Right lobe of liver (tissue), 6 donors: ENCODE results near the gene RBM15B. TPM values are rescaled to one million over a fixed set of nuclear protein-coding genes. Genes with fewer than 3 reads are reported as not detected.
"Not testable (repeated sequence)": the region's sequence is repeated elsewhere in the genome, so short reads cannot be mapped to it uniquely, and the experiment has no call there.

Source experiments
- ATAC-seq, 4 donors: fragments of 200-7000 bp; cut with Tn5 transposase; one replicate each; pipeline ENCODE4 v1.9.1; 2020; ENCODE audit warnings: mild to moderate bottlenecking in 4 of 4, moderate library complexity in 4 of 4
- DNase-seq, 3 donors: peaks; one replicate each; pipeline ENCODE4 v3.0.0-alpha.2; 2020
- H3K27ac ChIP-seq, 3 donors: fragments of 200-600 bp; one replicate each; pipeline ENCODE4 v1.8.0; 2022
- H3K27me3 ChIP-seq, 2 donors: fragments of 200-600 bp; one replicate each; pipeline ENCODE4 v1.8.0; 2022
- H3K36me3 ChIP-seq, 4 donors: fragments of 200-600 bp; sonication (generic) in 1 of 4; one replicate each; pipeline versions ENCODE4 v1.5.1 to v1.8.0; 2017 to 2022; ENCODE audit warnings: control low read depth in 1 of 4
- H3K4me1 ChIP-seq, 4 donors: fragments of 200-600 bp; sonication (generic) in 1 of 4; one replicate each; pipeline versions ENCODE4 v1.5.1 to v1.8.0; 2017 to 2022; ENCODE audit warnings: control low read depth in 1 of 4
- H3K4me3 ChIP-seq, 3 donors: fragments of 200-600 bp; one replicate each; pipeline ENCODE4 v1.8.0; 2022
- H3K9me3 ChIP-seq, 4 donors: fragments of 200-600 bp; sonication (generic) in 1 of 4; one replicate each; pipeline versions ENCODE4 v1.5.1 to v1.8.0; 2017 to 2022; ENCODE audit warnings: control low read depth in 1 of 4
- CTCF ChIP-seq, 4 donors: fragments of 200-600 bp in 3 of 4; fragments of 450-650 bp in 1 of 4; IDR thresholded peaks; one replicate each; pipeline versions ENCODE4 v1.5.1 to v1.8.0; 2016 to 2022; ENCODE audit warnings: antibody characterized with exemption in 4 of 4, mild to moderate bottlenecking in 2 of 4
- POLR2A ChIP-seq: fragments of 450-650 bp; IDR thresholded peaks from one replicate; pipeline ENCODE4 v1.6.1; 2017; ENCODE audit warnings: antibody characterized with exemption, mild to moderate bottlenecking
- WGBS: methylation state at CpG from one replicate; pipeline ENCODE4 v1.1.6; 2018; ENCODE audit warnings: low coverage, low lambda C conversion rate; ENCODE audit not compliant: insufficient coverage; ENCODE audit errors: missing lambda C conversion rate; 5-methylcytosine and 5-hydroxymethylcytosine counted together
- intact Hi-C, 2 donors: fragments of 100-400 bp; cut with DNase I; formaldehyde crosslinking; loops; one replicate each; pipeline versions ENCODE4 v1.11.2 to v1.14.1; 2022
- total RNA-seq, 6 experiments: library from RNA; depleted of rRNA in 2 of 6; stranded (reverse); fragments of >200 nt in 2 of 6; fragmentation: NEBNext Ultra II Directional in 3 of 6; extraction: Animal tissue kit (Norgen Biotek cat#: 25700) in 3 of 6; gene quantifications; one replicate each; pipeline versions ENCODE4 v1.1.0 to v1.2.4, GENCODE V29; 2016 to 2023
- donor health status: DM: no; HTN: yes; CAD: no.
- donor health status: DM: no; HTN: no; CAD: no.
- donor health status: DM: no; HTN: no; CAD: no.
- donor health status: DM: no; HTN: yes; CAD: no.
- donor health status: DM: no; HTN: yes; CAD: no.

RBM15B gene
- total RNA-seq, 6 experiments from 2014 or later: 7.1 to 14.1 (median 9.4) TPM

GRCh38 chr3:51385621-51386091 lies 5.4 kb upstream of the RBM15B start:
- H3K4me1 ChIP-seq: peaks cover 0 to 52% (median 18%) of the 10 kb centered on the region in 4 donors
- DNase-seq (peak in 1 of 3 donors; percentile 45), ATAC-seq (no peak)
- H3K4me3 ChIP-seq: peak overlapping the region; percentile 91 to 94 (median 94)
- H3K36me3 ChIP-seq: peaks cover 0 to 19% (median 11%) of the 10 kb centered on the region in 4 donors
- peak overlapping the region; percentile 57 to 80 (median 57) for H3K27ac ChIP-seq
- TF ChIP-seq POLR2A (no peak), CTCF (IDR thresholded peaks at IDR 0.05) (no peak)
- under 1% methylated on average over 13 of the region's 18 CpGs for WGBS
- intact Hi-C loops: no loop called here
- no peaks in the 10 kb centered on the region for H3K27me3 ChIP-seq
- H3K9me3 ChIP-seq: no peaks in the 10 kb centered on the region

DNA sequence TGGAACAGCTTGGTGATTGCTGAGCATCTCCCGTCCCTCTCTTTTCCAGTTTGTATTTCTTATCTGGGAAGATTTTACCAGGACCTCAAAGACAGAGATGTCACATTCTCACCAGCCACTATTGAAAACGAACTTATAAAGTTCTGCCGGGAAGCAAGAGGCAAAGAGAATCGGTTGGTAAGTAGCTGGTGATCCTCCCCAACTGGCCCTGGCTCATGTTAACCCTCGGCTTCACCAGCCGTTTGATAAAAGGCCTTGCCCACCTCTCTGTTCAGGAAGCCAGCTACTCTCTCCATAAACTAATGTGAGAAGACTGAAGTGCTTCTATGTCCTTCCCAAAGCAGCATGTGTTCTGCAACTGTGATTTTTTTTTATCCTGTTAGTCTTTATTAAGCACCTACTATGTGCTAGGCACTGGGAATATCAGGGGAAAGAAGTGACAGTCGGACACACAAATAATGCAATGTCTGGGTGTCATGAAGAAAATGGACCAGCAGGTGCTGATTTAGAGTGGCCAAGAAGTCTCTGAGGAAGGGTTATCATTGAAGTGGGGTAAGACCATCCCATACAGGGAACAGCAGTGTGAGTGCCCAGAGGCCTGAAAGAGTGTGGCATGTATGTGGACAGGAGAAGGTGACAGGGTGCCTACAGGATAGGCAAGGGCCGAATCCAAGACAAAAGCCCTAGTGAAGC lies 4.8 kb upstream of the RBM15B start:
- intact Hi-C loops: no loop called here
- WGBS: 15% methylated on average over 8 of the region's 8 CpGs
- no peak for TF ChIP-seq CTCF (IDR thresholded peaks at IDR 0.05)
- no peak for TF ChIP-seq POLR2A
- H3K27me3 ChIP-seq: no peaks in the 10 kb centered on the region
- peak overlapping the region; percentile 91 to 94 (median 94) for H3K4me3 ChIP-seq
- peaks cover 0 to 53% (median 18%) of the 10 kb centered on the region in 4 donors for H3K4me1 ChIP-seq
- peak in 1 of 3 donors; percentile 18 for DNase-seq
- peaks cover 0 to 19% (median 11%) of the 10 kb centered on the region in 4 donors for H3K36me3 ChIP-seq
- ATAC-seq: no peak
- no peaks in the 10 kb centered on the region for H3K9me3 ChIP-seq
- H3K27ac ChIP-seq: peak overlapping the region in 1 of 3 donors; percentile 80

GRCh38 chr3:51386852-51387229 lies 4.2 kb upstream of the RBM15B start:
- Histone ChIP-seq H3K27me3 (no peaks in the 10 kb centered on the region), H3K36me3 (peaks cover 0 to 19% (median 11%) of the 10 kb centered on the region in 4 donors), H3K27ac (no peak overlapping the region), H3K4me1 (peaks cover 0 to 53% (median 18%) of the 10 kb centered on the region in 4 donors), H3K4me3 (peak overlapping the region; percentile 91 to 94 (median 94)), H3K9me3 (no peaks in the 10 kb centered on the region)
- 43% methylated on average over 5 of the region's 5 CpGs for WGBS
- DNase-seq: peak in 1 of 3 donors; percentile 49
- TF ChIP-seq POLR2A (no peak), CTCF (IDR thresholded peaks at IDR 0.05) (no peak)
- intact Hi-C loops: no loop called here
- no peak for ATAC-seq

DNA sequence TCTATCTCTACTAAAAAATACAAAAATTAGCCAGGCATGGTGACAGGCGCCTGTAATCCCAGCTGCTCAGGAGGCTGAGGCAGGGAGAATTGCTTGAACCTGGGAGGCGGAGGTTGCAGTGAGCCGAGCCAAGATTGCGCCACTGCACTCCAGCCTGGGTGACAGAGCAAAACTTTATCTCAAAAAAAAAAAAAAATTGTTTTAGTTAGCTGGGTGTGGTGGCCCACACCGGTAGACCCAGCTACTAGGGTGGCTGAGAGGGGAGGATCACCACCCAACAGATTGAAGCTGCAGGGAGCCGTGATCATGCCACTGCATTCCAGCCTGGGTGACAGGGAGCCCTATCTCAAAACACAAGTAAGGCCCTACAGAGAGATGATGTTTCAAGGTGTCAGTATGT lies 3.8 kb upstream of the RBM15B start:
- H3K9me3 ChIP-seq, ATAC-seq, intact Hi-C loops, H3K27ac ChIP-seq, H3K27me3 ChIP-seq: not testable (repeated sequence)
- 28% methylated on average over 4 of the region's 6 CpGs for WGBS
- peak in 1 of 3 donors; percentile 62 for DNase-seq
- Histone ChIP-seq H3K36me3 (peaks cover 0 to 19% (median 11%) of the 10 kb centered on the region in 4 donors), H3K4me1 (peaks cover 0 to 57% (median 21%) of the 10 kb centered on the region in 4 donors), H3K4me3 (peak overlapping the region; percentile 91 to 94 (median 94))

GRCh38 chr3:51388286-51389029 lies 2.6 kb upstream of the RBM15B start:
- H3K9me3 ChIP-seq: no peaks in the 10 kb centered on the region
- no peak overlapping the region for H3K27ac ChIP-seq
- H3K36me3 ChIP-seq: peaks cover 0 to 26% (median 14%) of the 10 kb centered on the region in 4 donors
- no peak overlapping the region for H3K4me3 ChIP-seq
- intact Hi-C loops: no loop called here
- no peaks in the 10 kb centered on the region for H3K27me3 ChIP-seq
- H3K4me1 ChIP-seq: peaks cover 0 to 62% (median 24%) of the 10 kb centered on the region in 4 donors
- DNase-seq (no peak), ATAC-seq (no peak)
- WGBS: 50% methylated on average over 3 of the region's 6 CpGs
- TF ChIP-seq POLR2A (no peak), CTCF (IDR thresholded peaks at IDR 0.05) (no peak)
